ENCODE measurements around the gene SERPINI1.

The SERPINI1 gene

GRCh38 chr3:167861649-167862048 lies 126.1 kb downstream of the SERPINI1 start:
- peak; percentile 68 for DNase-seq (ENCODE audit: low read depth)
- no peak for TF ChIP-seq CTCF (IDR thresholded peaks at IDR 0.05; ENCODE audit: insufficient read depth, low read depth, low read length, missing control alignments)
- no peak overlapping the region for H3K4me3 ChIP-seq (ENCODE audit: low read length)

DNA sequence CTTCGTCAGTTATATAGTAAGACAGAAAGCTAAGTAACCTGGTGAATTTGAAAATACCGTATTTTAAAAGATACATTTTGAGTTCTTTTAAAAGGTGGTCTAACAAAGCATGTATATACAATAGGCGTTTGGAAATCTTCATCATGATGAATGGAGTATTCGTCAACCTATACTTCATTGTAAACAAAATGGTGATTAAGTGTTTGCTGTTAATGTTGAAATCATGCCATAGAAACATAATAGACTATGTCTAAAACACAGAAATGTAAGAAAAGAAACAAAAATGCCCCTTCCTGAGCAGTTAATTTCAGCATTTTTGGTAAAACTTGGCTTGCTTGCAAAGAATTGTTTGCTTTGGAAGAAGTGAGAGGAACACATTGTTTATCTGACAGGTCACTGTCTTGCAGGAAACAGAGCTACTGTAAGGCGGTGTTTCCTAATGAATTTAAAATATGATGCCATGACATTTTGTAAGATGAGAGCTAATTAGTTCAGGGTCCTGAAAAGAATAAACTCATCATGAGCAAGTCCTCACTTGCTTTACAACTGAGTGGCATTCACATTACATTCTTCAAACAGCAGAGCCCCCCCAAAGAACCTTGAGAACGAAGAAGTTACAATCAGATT lies 126.7 kb downstream of the SERPINI1 start:
- DNase-seq (ENCODE audit: low read depth) = peak; percentile 65

GRCh38 chr3:167863811-167864551 lies 128.5 kb downstream of the SERPINI1 start:
- DNase-seq (ENCODE audit: low read depth) = no peak
- no peak for TF ChIP-seq CTCF (IDR thresholded peaks at IDR 0.05; ENCODE audit: insufficient read depth, low read depth, low read length, missing control alignments)
- H3K4me3 ChIP-seq (ENCODE audit: low read length) = no peak overlapping the region

More for the DNA sequence above, 126.7 kb downstream of the SERPINI1 start:
- no peak for TF ChIP-seq CTCF (IDR thresholded peaks at IDR 0.05; ENCODE audit: insufficient read depth, low read depth, low read length, missing control alignments)
- H3K4me3 ChIP-seq (ENCODE audit: low read length) = no peak overlapping the region

- DNase-seq (ENCODE audit: low read depth) = no peak
- no peak overlapping the region for H3K4me3 ChIP-seq (ENCODE audit: low read length)
- no peak for TF ChIP-seq CTCF (IDR thresholded peaks at IDR 0.05; ENCODE audit: insufficient read depth, low read depth, low read length, missing control alignments)
These were observed 129.0 kb downstream of the SERPINI1 start for GRCh38 chr3:167864552-167864874.

DNA sequence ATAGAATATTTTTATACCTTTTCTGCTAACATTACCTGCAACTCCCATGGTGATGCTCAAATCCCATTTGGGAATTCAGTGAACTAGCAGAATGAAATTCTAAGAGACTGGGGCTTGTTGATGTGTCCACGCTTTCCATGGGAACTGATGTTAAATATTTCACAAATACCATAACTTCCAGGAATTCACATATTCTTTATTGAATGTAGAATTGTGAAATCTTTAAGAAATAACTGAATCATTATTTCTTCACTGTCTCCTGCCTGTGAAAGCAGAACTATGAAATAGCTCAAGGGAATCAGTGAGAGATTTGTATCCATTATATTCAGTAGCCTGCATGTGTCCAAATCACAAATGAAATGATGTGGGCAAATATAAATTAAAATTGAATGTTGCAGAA lies 130.8 kb downstream of the SERPINI1 start:
- H3K4me3 ChIP-seq (ENCODE audit: low read length) = no peak overlapping the region
- no peak for DNase-seq (ENCODE audit: low read depth)
- TF ChIP-seq CTCF (IDR thresholded peaks at IDR 0.05; ENCODE audit: insufficient read depth, low read depth, low read length, missing control alignments) = no peak

- DNase-seq (ENCODE audit: low read depth) = no peak
- H3K4me3 ChIP-seq (ENCODE audit: low read length) = no peak overlapping the region
- no peak for TF ChIP-seq CTCF (IDR thresholded peaks at IDR 0.05; ENCODE audit: insufficient read depth, low read depth, low read length, missing control alignments)
These were observed 132.5 kb downstream of the SERPINI1 start for GRCh38 chr3:167867981-167868380.

GRCh38 chr3:167870181-167870580 lies 134.7 kb downstream of the SERPINI1 start:
- no peak for DNase-seq (ENCODE audit: low read depth)
- no peak overlapping the region for H3K4me3 ChIP-seq (ENCODE audit: low read length)
- TF ChIP-seq CTCF (IDR thresholded peaks at IDR 0.05; ENCODE audit: insufficient read depth, low read depth, low read length, missing control alignments) = no peak
